GM15510 (cell line): Measurements from ENCODE around the gene ZNF318.

Source experiments
- POLR2A ChIP-seq: IDR thresholded peaks from 3 replicates; pipeline ENCODE4 v1.6.1; 2011; ENCODE audit warnings: borderline replicate concordance; ENCODE audit not compliant: insufficient read length; ENCODE audit errors: extremely low read depth

The ZNF318 gene

DNA sequence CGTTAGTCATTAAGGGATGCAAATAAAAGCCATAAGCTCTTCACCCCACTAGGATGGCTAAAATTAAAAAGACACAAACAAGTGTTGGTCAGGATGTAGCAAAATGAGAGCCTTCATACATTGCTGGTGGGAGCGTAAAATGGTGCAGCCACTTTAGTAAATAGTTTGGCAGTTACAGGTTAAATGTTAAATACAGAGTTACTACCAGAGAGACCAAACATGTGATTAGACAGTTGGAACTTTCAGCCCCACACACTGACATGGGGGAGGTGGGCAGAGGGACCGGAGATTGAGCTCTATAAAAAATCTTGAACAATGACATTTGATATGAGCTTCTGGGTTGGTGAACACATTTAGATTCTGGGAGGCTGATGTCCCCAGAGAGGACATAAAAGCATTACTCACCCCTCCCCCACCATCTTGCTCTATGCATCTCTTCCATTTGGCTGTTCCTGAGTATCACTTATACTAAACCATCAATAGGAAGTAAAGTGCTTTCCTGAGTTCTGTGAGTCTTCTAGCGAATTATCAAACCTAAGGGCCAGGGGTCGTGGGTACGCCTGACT, 20.4 kb upstream of the ZNF318 start:
- TF ChIP-seq POLR2A = no peak

DNA sequence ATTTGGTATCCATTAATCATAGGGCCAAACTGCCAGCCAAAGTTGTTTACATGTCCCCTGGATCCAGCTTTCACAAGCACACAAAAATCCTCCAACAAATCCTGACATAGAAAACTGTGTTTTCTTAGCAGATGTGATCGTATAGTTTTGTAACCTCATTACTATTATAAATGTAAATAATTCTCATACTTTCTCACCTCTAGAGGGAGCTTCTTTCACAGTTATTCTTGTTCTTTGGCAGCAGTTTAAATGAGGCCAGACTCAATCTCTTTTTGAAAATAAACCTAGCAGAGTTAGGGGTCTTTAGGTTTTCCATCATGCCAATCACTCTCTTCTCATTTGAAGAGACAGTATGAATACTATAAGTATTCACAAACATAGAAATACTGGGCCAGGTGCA, 17.0 kb upstream of the ZNF318 start:
- no peak for TF ChIP-seq POLR2A

DNA sequence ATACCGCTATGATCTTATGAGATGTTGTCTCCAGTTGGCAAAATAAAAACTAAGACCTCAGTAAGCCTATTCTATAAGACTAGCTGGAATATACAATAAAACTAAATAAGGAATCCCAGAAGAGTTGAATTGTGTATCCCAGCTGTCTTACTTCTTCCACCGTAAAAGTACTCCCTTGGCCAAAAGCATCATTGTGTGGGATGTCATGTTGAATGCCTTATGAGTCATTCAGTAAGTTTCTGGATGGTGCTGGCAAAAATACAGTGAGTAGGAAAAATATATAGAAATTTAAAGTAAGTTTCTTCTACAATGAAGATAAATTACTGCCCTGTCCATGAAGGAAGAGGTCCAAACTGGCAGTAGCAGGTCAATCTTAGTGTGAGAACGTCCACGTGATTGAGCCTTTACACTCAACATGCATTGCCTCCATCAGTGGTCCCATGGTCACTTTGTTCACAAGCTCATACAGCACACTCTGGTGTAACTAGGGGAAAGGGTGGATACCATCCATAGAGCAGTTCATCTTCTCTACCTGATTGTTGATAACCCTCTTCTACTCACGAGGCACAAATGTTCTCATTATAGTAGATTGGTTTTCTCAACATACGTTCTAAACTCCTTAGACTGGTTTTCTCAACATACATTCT, 13.7 kb upstream of the ZNF318 start:
- no peak for TF ChIP-seq POLR2A

DNA sequence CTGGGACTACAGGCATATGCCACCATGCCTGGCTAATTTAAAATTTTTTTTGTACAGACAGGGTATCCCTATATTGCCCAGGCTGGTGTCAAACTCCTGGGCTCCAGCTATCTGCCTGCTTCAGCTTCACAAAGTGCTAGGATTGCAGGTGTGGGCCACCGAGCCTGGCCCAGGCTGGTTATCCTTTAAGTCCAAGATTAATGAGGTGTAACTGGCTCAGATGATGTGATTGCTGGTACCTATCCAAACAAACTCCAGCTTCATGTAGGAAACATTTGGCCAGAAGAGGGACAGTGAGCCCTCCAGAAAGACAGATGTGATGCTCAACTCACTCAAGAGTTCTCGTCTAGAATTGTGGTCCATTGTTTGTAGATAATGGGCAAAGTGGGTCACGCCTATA, 9.2 kb upstream of the ZNF318 start:
- no peak for TF ChIP-seq POLR2A

DNA sequence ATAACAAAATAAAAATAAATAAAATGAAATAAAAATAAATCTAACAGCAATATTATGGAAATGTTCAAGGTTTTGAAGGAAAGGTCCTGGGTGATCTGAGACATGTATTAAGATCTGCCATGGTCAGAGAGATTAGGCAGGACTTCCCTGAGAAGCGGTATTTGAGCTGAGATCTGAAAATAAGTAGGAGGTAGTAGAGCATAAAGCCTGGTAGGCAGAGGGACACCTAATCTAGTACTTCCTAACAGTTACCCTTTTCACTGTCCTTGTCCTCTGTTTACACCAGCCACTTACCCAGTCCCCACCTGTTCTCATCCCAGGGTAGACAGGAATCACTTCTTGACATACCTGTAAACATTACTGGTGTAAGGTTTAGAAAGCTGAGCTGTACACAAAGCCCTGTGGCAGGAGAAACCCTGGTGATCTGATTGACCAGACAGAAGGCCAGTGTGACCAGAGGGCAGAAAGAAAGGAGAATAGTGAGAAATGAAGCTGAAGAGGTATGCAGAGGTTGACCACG, 8.3 kb upstream of the ZNF318 start:
- TF ChIP-seq POLR2A = no peak

DNA sequence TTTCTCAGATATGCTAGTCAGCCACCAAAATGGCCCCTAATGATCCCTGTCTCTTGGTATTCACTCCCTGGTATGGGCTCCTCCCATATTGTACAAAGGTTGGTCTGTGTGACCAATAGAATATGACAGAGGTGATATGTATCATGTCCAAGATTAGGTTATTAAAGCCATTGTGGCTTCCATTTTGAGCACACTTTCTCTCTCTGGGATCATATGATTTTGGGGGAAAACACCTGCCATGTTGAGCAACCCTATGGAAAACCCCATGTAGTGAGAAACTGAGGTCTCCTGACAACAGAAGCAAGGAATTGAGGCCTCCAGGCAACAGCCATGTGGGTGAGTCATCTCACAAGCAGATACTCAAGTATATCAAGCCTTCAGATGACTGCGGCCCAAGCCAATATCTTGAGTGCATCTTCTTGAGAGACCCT, 7.1 kb upstream of the ZNF318 start:
- no peak for TF ChIP-seq POLR2A

DNA sequence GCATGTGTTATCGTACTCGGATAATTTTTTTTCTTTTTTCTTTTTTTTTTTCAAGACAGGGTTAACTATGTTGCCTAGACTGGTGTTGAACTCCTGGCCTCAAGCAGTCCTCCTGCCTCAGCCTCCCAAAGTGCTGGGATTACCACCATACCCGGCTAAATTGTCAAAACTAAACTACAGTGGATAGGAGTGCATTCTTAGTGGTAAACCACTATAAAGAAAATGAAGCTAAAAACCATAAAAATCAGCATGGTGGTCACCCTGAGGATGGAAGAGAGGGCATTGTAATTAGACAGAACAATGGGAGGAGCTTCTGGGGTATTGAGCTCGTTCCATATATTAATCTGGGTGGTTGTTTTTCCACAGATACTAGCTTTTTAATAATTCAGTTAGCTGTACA, 6.2 kb upstream of the ZNF318 start:
- no peak for TF ChIP-seq POLR2A

DNA sequence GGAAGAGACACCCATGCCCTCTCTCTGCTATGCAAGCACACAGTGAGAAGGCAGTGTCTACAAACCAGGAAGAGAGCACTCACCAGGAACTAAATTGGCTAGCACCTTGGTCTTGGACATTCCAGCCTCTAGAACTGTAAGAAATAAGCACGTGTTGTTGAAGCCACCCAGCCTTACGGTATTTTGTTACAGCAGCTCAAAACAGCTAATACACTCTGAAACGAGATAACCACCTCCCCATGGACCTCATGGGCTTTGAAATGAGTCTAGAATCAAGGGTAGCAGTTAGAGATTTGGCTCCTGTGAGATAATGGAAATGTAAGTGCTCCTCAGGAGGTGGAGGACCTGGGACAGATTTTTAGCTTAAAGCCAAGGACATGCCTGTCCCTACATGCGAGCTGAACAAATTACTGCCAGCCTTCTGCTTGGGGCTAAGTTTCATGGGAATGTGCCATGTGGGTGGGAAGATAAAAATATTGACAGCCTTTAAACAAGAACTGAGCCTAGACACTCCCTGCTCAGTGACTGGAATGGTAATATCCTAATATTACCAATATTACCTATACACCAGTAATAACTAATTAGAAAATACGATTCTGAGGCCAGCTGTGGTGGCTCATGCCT, 3.9 kb upstream of the ZNF318 start:
- no peak for TF ChIP-seq POLR2A

DNA sequence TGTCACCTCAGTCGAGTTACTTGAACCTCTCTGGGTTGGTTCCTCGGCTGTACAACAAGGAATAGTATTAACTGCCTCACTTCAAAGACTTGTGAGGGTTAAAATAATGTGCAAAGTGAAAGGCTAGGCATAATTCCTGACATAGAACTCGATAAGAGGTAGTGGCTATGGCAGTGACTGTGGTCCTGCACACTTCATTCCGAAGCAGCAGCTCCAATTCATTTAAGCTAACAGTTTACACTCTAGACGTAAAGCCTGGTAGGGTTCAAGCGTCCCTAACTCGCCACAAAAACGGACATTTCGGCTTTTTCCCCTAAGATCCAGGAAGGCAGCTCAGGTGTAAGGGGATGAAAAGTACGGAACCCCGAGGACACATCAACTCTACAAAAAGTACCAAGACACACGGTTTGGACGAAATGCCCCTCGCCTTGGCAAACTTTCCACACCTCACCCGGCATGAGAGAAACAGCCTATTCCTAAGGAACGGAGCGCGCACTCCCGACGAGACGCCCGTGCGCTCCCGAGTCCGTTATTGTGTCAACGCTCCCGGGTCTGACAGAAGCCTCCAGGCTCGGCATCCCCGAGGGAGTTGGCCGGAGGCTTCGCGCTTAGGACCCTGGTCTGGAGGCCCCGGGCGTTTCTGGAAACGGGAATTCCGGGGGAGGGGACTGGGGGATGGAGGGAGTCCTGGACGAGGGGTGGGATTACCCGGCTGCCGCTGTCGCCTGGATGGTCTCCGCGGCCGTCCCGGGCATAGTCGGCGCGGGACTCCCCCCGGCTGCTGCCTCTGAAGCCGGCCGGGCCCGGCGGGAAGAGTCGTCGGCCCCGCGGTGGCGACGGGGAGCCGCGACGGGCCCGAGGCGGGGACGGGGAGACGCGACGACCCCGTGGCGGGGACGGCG, 937 bp downstream of the ZNF318 start:
- TF ChIP-seq POLR2A = no peak

DNA sequence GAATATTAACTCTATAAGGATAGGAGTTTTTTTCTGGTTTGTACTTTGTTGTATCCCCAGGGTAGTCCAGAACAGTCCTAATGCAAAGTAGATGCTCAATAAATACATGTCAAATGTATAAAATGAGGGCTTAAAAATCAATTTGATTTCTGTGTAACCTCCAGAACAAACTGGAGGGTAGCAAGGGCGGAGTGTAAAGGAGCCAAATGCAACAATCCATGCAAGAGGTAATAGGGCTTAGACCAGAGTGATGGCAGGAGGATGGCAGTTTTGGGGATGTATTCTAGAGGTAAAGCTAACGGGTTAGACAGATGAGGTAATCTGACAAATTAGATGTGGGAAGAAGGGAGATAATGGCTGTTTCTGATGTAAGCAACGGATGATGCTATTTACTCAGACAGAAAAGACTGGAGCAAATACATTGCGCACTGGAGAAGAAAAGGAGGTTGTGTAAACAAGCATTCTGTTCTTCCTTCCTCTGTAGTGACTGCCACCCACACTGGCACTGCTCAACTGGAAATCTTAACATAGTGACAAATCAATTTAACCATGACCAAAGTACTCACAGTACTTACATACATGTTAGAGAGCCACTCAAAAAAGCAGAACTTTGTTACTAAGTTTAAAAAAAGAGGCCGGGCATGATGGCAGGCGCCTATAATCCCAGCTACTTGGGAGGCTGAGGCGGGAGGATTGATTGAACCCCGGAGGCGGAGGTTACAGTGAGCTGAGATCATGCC, 2.0 kb downstream of the ZNF318 start:
- no peak for TF ChIP-seq POLR2A

DNA sequence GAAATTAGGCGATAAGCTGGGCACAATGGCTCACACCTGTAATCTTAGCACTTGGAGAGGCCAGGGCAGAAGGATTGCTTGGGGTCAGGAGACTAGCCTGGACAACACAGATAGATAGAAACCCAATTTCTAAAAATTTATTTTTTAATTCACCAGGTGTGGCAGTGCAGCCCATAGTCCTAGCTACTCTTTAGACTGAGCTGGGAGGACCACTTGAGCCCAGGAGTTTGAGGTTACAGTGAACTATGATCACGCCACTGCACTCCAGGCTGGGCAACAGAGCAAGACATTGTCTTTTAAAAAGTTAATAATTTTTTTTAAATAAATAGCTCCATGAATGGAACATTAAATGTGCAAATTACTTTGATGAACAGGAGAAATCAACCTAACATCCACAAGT, 8.2 kb downstream of the ZNF318 start:
- TF ChIP-seq POLR2A = no peak

DNA sequence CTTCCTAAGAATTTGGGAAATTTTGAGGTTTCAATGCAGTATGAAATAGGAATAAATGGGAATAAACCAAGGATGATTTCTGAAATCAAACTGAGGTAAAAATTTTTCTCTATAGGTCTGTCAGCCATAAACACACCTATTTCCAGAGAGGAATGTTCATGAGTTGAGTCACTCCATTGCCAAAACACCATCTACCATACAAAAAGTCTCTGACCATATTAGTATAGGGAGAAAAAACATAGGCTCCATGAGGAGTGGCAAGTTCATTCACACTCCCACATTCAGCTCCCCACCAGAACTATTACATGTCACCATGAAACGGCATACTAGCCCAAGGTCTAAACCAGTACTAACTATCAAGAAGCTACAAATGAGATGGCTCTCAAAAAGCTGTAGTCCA, 9.6 kb downstream of the ZNF318 start:
- TF ChIP-seq POLR2A = no peak

DNA sequence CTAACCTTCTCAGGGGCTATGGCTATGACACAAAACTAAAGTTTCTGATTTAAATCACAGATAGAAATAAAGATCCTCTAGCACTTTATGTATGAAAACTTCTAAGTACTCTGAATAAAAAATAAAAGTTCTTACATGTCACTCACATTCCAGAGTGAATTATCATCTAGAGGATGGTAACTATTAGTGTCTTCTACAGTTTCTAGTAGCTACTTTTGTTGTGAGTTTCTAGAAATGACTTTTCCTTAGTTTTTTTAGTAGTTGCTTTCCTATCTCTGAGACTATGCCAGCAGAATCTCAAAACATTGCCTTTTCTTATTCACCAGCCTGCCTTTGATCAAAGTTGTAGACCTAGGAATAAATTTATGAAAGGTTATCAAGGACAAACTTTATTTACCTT, 10.1 kb downstream of the ZNF318 start:
- no peak for TF ChIP-seq POLR2A

DNA sequence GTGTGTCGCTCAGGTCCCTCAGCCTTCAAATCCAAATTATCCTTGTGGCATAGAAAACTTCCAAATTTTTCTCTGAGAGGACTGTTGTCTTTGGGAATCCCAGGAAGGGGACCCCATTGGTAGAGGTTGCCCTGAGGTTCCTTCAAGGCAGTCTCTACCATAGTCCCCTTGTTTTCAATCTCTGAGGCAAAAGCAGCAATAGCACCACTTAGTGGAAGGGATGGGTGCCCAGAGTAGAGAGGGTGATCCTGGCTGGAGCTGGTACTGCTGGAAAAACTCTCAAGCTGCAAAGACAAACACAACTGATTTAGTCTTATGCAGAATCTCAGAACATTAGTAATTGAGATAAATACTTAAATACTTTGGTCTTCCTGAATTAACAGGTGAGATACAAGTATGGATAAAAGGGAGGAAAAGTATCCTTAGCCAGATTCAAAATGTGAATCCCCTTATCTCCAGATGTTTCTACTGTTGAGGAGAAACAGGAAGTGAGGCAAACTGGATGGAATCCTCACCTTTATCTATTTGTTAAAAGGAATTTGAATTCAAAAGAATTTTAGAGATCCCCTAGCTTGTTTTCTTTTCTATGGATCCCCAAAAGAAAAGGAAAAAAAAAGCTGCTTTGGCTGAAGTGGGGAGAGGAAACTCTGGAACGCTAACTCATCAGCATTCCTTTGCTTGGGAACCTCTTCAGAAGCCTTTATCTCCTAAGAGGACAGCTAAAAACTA, 13.4 kb downstream of the ZNF318 start:
- TF ChIP-seq POLR2A = no peak
